Measurements from ENCODE around the gene BCL7B.

GRCh38 chr7:73520673-73521635 is 36.5 kb downstream of the BCL7B start:
- TF ChIP-seq POLR2A (IDR thresholded peaks at IDR 0.05; ENCODE audit: low read length): no peak
- TF ChIP-seq GATA1 (IDR thresholded peaks at IDR 0.05; ENCODE audit: low read depth, low read length): no peak

Measured in erythroblast (primary cell).